A549 (cell line): ENCODE data around the gene C4orf51. TPM values are rescaled to one million over a fixed set of nuclear protein-coding genes. Genes with fewer than 3 reads are reported as not detected.
A peak's percentile ranks its signal among the peaks of the same experiment; 100 is the strongest.

ENCODE experiments used
- CBX2 ChIP-seq: fragments of 200-600 bp; sonication (generic); IDR thresholded peaks from 2 replicates; pipeline ENCODE4 v1.6.1; 2016; ENCODE audit warnings: low read depth, mild to moderate bottlenecking, borderline replicate concordance
- CHD4 ChIP-seq: fragments of 200-600 bp; sonication (generic); IDR thresholded peaks from 2 replicates; pipeline ENCODE4 v1.6.1; 2016; ENCODE audit warnings: antibody characterized with exemption, mild to moderate bottlenecking, borderline replicate concordance
- EP300 ChIP-seq, 2 experiments: fragments of >200 bp; sonication (Bioruptor Twin); formaldehyde crosslinking; IDR thresholded peaks; 2 replicates in 1 of 2; 3 replicates in 1 of 2; pipeline ENCODE4 v1.6.1; 2016 to 2017
- ESRRA ChIP-seq: fragments of 150-350 bp; IDR thresholded peaks from 2 replicates; pipeline ENCODE4 v1.6.1; 2014; ENCODE audit warnings: mild to moderate bottlenecking, low read length, borderline replicate concordance
- FOXS1 ChIP-seq: fragments of 250-450 bp; sonication (Bioruptor Pico); IDR thresholded peaks from 2 replicates; pipeline ENCODE4 v1.5.0; 2020; ENCODE audit warnings: mild to moderate bottlenecking, moderate library complexity
- GATA3 ChIP-seq: IDR thresholded peaks from 2 replicates; pipeline ENCODE4 v1.6.1; 2012; ENCODE audit warnings: borderline replicate concordance
- HEYL ChIP-seq: fragments of 250-450 bp; sonication (Bioruptor Pico); IDR thresholded peaks from 2 replicates; pipeline ENCODE4 v1.8.0; 2021; ENCODE audit warnings: mild to moderate bottlenecking, moderate library complexity
- HOXA7 ChIP-seq: fragments of 250-450 bp; sonication (Bioruptor Pico); IDR thresholded peaks from 2 replicates; pipeline ENCODE4 v1.5.0; 2020; ENCODE audit warnings: mild to moderate bottlenecking, moderate library complexity
- MAFK ChIP-seq: fragments of 450-650 bp; IDR thresholded peaks from 2 replicates; pipeline ENCODE4 v1.6.1; 2014; ENCODE audit not compliant: partially characterized antibody
- MAZ ChIP-seq: fragments of 150-350 bp; IDR thresholded peaks from 2 replicates; pipeline ENCODE4 v1.6.1; 2014; ENCODE audit warnings: antibody characterized with exemption, low read depth, low read length, borderline replicate concordance
- NFE2L2 ChIP-seq: fragments of 150-350 bp; conservative IDR thresholded peaks from 2 replicates; pipeline ENCODE4 v1.6.1; 2014; ENCODE audit warnings: low read length
- NPAS2 ChIP-seq: fragments of 250-450 bp; sonication (Bioruptor Pico); IDR thresholded peaks from 2 replicates; pipeline ENCODE4 v1.8.0; 2022; ENCODE audit warnings: mild to moderate bottlenecking, moderate library complexity, borderline replicate concordance
- PHF8 ChIP-seq: fragments of 200-600 bp; sonication (generic); IDR thresholded peaks from 2 replicates; pipeline ENCODE4 v1.6.1; 2016; ENCODE audit warnings: low read depth, mild to moderate bottlenecking, antibody characterized with exemption, moderate library complexity, borderline replicate concordance
- RAD21 ChIP-seq, 2 experiments: fragments of >200 bp in 1 of 2; sonication (Bioruptor Twin) in 1 of 2; formaldehyde crosslinking in 1 of 2; IDR thresholded peaks in 1 of 2; conservative IDR thresholded peaks in 1 of 2; 2 replicates in 1 of 2; 3 replicates in 1 of 2; pipeline ENCODE4 v1.6.1; 2012 to 2018; ENCODE audit warnings: inconsistent platforms in 1 of 2
- RCOR1 ChIP-seq: fragments of 150-350 bp; IDR thresholded peaks from 2 replicates; pipeline ENCODE4 v1.6.1; 2014; ENCODE audit warnings: antibody characterized with exemption, low read length, low read depth
- RNF2 ChIP-seq: fragments of 200-600 bp; sonication (generic); IDR thresholded peaks from 2 replicates; pipeline ENCODE4 v1.6.1; 2016; ENCODE audit warnings: low read depth, mild to moderate bottlenecking, antibody characterized with exemption, moderate library complexity, borderline replicate concordance
- SMC3 ChIP-seq: fragments of >200 bp; sonication (Bioruptor Twin); formaldehyde crosslinking; IDR thresholded peaks from 3 replicates; pipeline ENCODE4 v1.6.1; 2018; ENCODE audit warnings: inconsistent platforms
- SREBF2 ChIP-seq: fragments of 450-650 bp; IDR thresholded peaks from 2 replicates; pipeline ENCODE4 v1.6.1; 2014; ENCODE audit warnings: mild to moderate bottlenecking, moderate library complexity
- TP53 ChIP-seq: fragments of 250-450 bp; sonication (Bioruptor Pico); IDR thresholded peaks from 2 replicates; pipeline ENCODE4 v1.5.0; 2021; ENCODE audit warnings: mild to moderate bottlenecking, moderate library complexity
- ZFP36 ChIP-seq: fragments of 450-650 bp; IDR thresholded peaks from 2 replicates; pipeline ENCODE4 v1.6.1; 2014; ENCODE audit warnings: borderline replicate concordance; ENCODE audit not compliant: partially characterized antibody
- polyA plus RNA-seq, 4 experiments: library from polyadenylated mRNA; depleted of rRNA in 3 of 4; stranded (reverse); fragments of >200 nt; fragmentation: RNase III in 1 of 4; extraction: RNeasy Plus Mini Kit Qiagen cat#74134 plus additional on column Dnase treatment in 1 of 4; gene quantifications; 2 replicates in 3 of 4; 3 replicates in 1 of 4; pipeline ENCODE4 v1.2.3, GENCODE V29; 2011 to 2017
- TF ChIP-seq, protein P1 (sequence below): fragments of 200-600 bp; sonication (generic); IDR thresholded peaks from 2 replicates; pipeline ENCODE4 v1.6.1; 2016; ENCODE audit warnings: antibody characterized with exemption, mild to moderate bottlenecking, moderate library complexity
- TF ChIP-seq, protein P2 (sequence below): fragments of 150-350 bp; IDR thresholded peaks from 2 replicates; pipeline ENCODE4 v1.6.1; 2014; ENCODE audit warnings: low read depth, mild to moderate bottlenecking, low read length
- TF ChIP-seq, protein P3 (sequence below): fragments of 250-450 bp; sonication (Bioruptor Pico); IDR thresholded peaks from 2 replicates; pipeline ENCODE4 v1.5.0; 2021; ENCODE audit warnings: mild to moderate bottlenecking, moderate library complexity, borderline replicate concordance

C4orf51 gene
- polyA plus RNA-seq, 2 of the 4 experiments (the other 2 are of a cell fraction), result not detected

GRCh38 chr4:145731028-145731427 lies 51.1 kb downstream of the C4orf51 start (continued):
- TF ChIP-seq RCOR1 (no peak), GATA3 (peak; percentile 50; the same call in 1 of the 2 replicates), CHD4 (no peak), NFE2L2 (no peak), SREBF2 (no peak), HOXA7 (CRISPR knock-in tag) (no peak), HEYL (no peak), FOXS1 (CRISPR knock-in tag) (no peak), TP53 (CRISPR knock-in tag) (no peak), NPAS2 (CRISPR knock-in tag) (no peak), MAFK (no peak), ESRRA (no peak), SMC3 (no peak), ZFP36 (no peak), EP300 (IDR thresholded peaks at IDR 0.05) (no peak), MAZ (no peak), RNF2 (no peak), RAD21 (conservative IDR thresholded peaks at IDR 0.05 in 1 of 2, IDR thresholded peaks at IDR 0.05 in 1 of 2) (0 out of 5 replicates have a peak, but pooled peaks have one; percentile 4 to 14), CBX2 (no peak), PHF8 (no peak)
- TF ChIP-seq, protein P1, sequence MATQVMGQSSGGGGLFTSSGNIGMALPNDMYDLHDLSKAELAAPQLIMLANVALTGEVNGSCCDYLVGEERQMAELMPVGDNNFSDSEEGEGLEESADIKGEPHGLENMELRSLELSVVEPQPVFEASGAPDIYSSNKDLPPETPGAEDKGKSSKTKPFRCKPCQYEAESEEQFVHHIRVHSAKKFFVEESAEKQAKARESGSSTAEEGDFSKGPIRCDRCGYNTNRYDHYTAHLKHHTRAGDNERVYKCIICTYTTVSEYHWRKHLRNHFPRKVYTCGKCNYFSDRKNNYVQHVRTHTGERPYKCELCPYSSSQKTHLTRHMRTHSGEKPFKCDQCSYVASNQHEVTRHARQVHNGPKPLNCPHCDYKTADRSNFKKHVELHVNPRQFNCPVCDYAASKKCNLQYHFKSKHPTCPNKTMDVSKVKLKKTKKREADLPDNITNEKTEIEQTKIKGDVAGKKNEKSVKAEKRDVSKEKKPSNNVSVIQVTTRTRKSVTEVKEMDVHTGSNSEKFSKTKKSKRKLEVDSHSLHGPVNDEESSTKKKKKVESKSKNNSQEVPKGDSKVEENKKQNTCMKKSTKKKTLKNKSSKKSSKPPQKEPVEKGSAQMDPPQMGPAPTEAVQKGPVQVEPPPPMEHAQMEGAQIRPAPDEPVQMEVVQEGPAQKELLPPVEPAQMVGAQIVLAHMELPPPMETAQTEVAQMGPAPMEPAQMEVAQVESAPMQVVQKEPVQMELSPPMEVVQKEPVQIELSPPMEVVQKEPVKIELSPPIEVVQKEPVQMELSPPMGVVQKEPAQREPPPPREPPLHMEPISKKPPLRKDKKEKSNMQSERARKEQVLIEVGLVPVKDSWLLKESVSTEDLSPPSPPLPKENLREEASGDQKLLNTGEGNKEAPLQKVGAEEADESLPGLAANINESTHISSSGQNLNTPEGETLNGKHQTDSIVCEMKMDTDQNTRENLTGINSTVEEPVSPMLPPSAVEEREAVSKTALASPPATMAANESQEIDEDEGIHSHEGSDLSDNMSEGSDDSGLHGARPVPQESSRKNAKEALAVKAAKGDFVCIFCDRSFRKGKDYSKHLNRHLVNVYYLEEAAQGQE, result no peak
- TF ChIP-seq, protein P2, sequence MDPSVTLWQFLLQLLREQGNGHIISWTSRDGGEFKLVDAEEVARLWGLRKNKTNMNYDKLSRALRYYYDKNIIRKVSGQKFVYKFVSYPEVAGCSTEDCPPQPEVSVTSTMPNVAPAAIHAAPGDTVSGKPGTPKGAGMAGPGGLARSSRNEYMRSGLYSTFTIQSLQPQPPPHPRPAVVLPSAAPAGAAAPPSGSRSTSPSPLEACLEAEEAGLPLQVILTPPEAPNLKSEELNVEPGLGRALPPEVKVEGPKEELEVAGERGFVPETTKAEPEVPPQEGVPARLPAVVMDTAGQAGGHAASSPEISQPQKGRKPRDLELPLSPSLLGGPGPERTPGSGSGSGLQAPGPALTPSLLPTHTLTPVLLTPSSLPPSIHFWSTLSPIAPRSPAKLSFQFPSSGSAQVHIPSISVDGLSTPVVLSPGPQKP, result no peak
- TF ChIP-seq, protein P3, sequence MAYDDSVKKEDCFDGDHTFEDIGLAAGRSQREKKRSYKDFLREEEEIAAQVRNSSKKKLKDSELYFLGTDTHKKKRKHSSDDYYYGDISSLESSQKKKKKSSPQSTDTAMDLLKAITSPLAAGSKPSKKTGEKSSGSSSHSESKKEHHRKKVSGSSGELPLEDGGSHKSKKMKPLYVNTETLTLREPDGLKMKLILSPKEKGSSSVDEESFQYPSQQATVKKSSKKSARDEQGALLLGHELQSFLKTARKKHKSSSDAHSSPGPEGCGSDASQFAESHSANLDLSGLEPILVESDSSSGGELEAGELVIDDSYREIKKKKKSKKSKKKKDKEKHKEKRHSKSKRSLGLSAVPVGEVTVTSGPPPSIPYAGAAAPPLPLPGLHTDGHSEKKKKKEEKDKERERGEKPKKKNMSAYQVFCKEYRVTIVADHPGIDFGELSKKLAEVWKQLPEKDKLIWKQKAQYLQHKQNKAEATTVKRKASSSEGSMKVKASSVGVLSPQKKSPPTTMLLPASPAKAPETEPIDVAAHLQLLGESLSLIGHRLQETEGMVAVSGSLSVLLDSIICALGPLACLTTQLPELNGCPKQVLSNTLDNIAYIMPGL (CRISPR knock-in tag), result no peak
